Measurements from ENCODE around the gene NFATC2. TPM values are rescaled to one million over a fixed set of nuclear protein-coding genes. Genes with fewer than 3 reads are reported as not detected.

NFATC2 gene
- total and polyA plus RNA-seq, 2 of the 4 experiments (the other 2 are of a cell fraction) = 0.18 to 0.38 TPM

DNA sequence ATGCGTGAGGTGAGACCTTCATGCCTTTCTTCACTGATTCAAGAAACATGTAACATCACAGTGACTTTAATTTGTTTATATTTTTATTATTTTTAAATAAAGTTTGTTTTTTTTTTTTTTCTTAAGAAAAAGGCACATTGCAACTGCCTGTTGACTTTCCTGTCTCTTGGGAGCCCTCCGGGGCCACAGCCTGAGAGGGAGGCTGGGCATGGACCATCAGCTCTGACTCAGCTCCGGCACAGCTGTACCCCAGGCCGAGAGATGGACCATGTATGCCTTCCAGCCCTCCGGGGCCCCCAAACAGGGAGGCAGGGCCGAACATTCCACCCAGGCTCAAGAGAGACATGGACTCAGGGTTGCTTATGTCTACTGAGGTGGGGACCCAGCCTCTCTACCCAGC is 99.9 kb downstream of the NFATC2 start:
- H2BK120ac ChIP-seq (ENCODE audit: low read depth, low read length) = no peak overlapping the region
- dilution Hi-C loops (cut with HindIII; ENCODE audit: low sequenced_read_pairs, unreplicated experiment) = no loop called here
- no peak overlapping the region for H2BK15ac ChIP-seq (ENCODE audit: low read depth, low read length)
- H3K4me1 ChIP-seq (ENCODE audit: control insufficient read depth, insufficient read depth, low read length) = peaks cover 9% of the 10 kb centered on the region
- BruUV-seq (replicated peaks) = no TSS peak
- no peak overlapping the region for H4K5ac ChIP-seq (ENCODE audit: low read depth, low read length)
- no CpG with 5 or more reads among the region's 6 CpGs for WGBS, 2 experiments (ENCODE audit: extremely low coverage in 2 of 2, insufficient read length in 1 of 2)
- H3K9ac ChIP-seq (ENCODE audit: low read depth, low read length) = no peak overlapping the region
- H3K9me3 ChIP-seq (ENCODE audit: control insufficient read depth, insufficient read depth, low read length) = no peaks in the 10 kb centered on the region
- in situ Hi-C loops (cut with MboI; ENCODE audit: low sequenced_read_pairs) = no loop called here
- no peak overlapping the region for H3K18ac ChIP-seq (ENCODE audit: low read depth, low read length)
- peaks cover 8% of the 10 kb centered on the region; the same call in 1 of the 2 replicates for H3K9me1 ChIP-seq (ENCODE audit: insufficient read depth, low read length)
- no peak overlapping the region for H2BK5ac ChIP-seq (ENCODE audit: low read depth, low read length, poor library complexity, severe bottlenecking)
- intact Hi-C loops (cut with micrococcal nuclease) = no loop called here
- no peak overlapping the region for H3K4me3 ChIP-seq (ENCODE audit: insufficient read depth, low read depth, low read length)
- peaks cover 0 to 6% of the 10 kb centered on the region in 2 experiments; a peak in 1 of 4 replicates for H3K79me1 ChIP-seq (ENCODE audit: low read depth in 1 of 2, low read length in 2 of 2)
- ChIA-PET POLR2A (ENCODE audit: unreplicated experiment) (no interaction called here), CTCF (no interaction called here)
- H4K91ac ChIP-seq (ENCODE audit: insufficient read depth, low read depth, low read length) = no peak overlapping the region
- no peak overlapping the region for H3K4me2 ChIP-seq (ENCODE audit: low read depth, low read length)
- H4K20me1 ChIP-seq (ENCODE audit: insufficient read depth, low read length) = no peaks in the 10 kb centered on the region; the same call in 1 of the 2 replicates
- no peak overlapping the region; the same call in 1 of the 2 replicates for H3K4ac ChIP-seq (ENCODE audit: low read depth, low read length)
- H3K27ac ChIP-seq (ENCODE audit: insufficient read depth, low read length) = no peak overlapping the region
- no peak overlapping the region for H2AFZ ChIP-seq (replicated peaks; ENCODE audit: low read length, poor library complexity)
- H3K56ac ChIP-seq (ENCODE audit: extremely low read depth, insufficient read depth, low read length) = no peak overlapping the region
- H3K23ac ChIP-seq (ENCODE audit: low read depth, low read length) = no peak overlapping the region
- DNase-seq (no peak), ATAC-seq (ENCODE audit: low read depth) (no peak)
- H4K8ac ChIP-seq (ENCODE audit: low read depth in 2 of 2, low read length in 2 of 2) = no peak overlapping the region
- H3K27me3 ChIP-seq (ENCODE audit: control insufficient read depth, insufficient read depth, low read length) = no peaks in the 10 kb centered on the region
- H3K14ac ChIP-seq (replicated peaks; ENCODE audit: low read depth, low read length) = no peak overlapping the region
- no peaks in the 10 kb centered on the region for H3K36me3 ChIP-seq (ENCODE audit: control insufficient read depth, insufficient read depth, low read length)
- no peak overlapping the region for H2BK20ac ChIP-seq (ENCODE audit: low read depth, low read length)
- no peak for TF ChIP-seq POLR2A (IDR thresholded peaks at IDR 0.05; ENCODE audit: low read depth, low read length)
- TF ChIP-seq, protein P1, sequence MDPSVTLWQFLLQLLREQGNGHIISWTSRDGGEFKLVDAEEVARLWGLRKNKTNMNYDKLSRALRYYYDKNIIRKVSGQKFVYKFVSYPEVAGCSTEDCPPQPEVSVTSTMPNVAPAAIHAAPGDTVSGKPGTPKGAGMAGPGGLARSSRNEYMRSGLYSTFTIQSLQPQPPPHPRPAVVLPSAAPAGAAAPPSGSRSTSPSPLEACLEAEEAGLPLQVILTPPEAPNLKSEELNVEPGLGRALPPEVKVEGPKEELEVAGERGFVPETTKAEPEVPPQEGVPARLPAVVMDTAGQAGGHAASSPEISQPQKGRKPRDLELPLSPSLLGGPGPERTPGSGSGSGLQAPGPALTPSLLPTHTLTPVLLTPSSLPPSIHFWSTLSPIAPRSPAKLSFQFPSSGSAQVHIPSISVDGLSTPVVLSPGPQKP (IDR thresholded peaks at IDR 0.05; ENCODE audit: borderline replicate concordance, low read depth, low read length) = no peak
- no peak for TF ChIP-seq RAD21 (IDR thresholded peaks at IDR 0.05; ENCODE audit: low read length)
- TF ChIP-seq CEBPB (IDR thresholded peaks at IDR 0.05; ENCODE audit: low read depth, low read length) = no peak
- TF ChIP-seq MXI1 (IDR thresholded peaks at IDR 0.05; ENCODE audit: borderline replicate concordance, low read depth, low read length) = no peak
- TF ChIP-seq MAFK (IDR thresholded peaks at IDR 0.05; ENCODE audit: low read depth, low read length) = no peak
- TF ChIP-seq CHD1 (IDR thresholded peaks at IDR 0.05; ENCODE audit: low read depth, low read length) = no peak
- TF ChIP-seq NFE2L2 (IDR thresholded peaks at IDR 0.05; ENCODE audit: low read depth, low read length) = no peak
- TF ChIP-seq FOS (IDR thresholded peaks at IDR 0.05; ENCODE audit: low read depth, low read length) = no peak
- TF ChIP-seq, protein P2, sequence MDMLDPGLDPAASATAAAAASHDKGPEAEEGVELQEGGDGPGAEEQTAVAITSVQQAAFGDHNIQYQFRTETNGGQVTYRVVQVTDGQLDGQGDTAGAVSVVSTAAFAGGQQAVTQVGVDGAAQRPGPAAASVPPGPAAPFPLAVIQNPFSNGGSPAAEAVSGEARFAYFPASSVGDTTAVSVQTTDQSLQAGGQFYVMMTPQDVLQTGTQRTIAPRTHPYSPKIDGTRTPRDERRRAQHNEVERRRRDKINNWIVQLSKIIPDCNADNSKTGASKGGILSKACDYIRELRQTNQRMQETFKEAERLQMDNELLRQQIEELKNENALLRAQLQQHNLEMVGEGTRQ (IDR thresholded peaks at IDR 0.05; ENCODE audit: low read depth, low read length) = no peak
- no peak for TF ChIP-seq SMC3 (IDR thresholded peaks at IDR 0.05; ENCODE audit: low read depth, low read length)
- no peak for TF ChIP-seq RCOR1 (IDR thresholded peaks at IDR 0.05; ENCODE audit: insufficient replicate concordance, low read length)
- no peak for TF ChIP-seq MAZ (IDR thresholded peaks at IDR 0.05; ENCODE audit: borderline replicate concordance, low read depth, low read length)
- TF ChIP-seq, protein P3, sequence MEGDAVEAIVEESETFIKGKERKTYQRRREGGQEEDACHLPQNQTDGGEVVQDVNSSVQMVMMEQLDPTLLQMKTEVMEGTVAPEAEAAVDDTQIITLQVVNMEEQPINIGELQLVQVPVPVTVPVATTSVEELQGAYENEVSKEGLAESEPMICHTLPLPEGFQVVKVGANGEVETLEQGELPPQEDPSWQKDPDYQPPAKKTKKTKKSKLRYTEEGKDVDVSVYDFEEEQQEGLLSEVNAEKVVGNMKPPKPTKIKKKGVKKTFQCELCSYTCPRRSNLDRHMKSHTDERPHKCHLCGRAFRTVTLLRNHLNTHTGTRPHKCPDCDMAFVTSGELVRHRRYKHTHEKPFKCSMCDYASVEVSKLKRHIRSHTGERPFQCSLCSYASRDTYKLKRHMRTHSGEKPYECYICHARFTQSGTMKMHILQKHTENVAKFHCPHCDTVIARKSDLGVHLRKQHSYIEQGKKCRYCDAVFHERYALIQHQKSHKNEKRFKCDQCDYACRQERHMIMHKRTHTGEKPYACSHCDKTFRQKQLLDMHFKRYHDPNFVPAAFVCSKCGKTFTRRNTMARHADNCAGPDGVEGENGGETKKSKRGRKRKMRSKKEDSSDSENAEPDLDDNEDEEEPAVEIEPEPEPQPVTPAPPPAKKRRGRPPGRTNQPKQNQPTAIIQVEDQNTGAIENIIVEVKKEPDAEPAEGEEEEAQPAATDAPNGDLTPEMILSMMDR (conservative IDR thresholded peaks at IDR 0.05; ENCODE audit: low read depth, low read length) = no peak
- TF ChIP-seq BHLHE40 (IDR thresholded peaks at IDR 0.05; ENCODE audit: low read depth, low read length) = no peak
- no peak for TF ChIP-seq RFX5 (IDR thresholded peaks at IDR 0.05; ENCODE audit: low read depth, low read length)
- H2AK5ac ChIP-seq (ENCODE audit: low read depth, low read length) = peak overlapping the region; percentile 40; the same call in 1 of the 2 replicates
- no peak overlapping the region for H2AK9ac ChIP-seq (replicated peaks; ENCODE audit: low read depth, low read length, poor library complexity)

Data from IMR-90 (cell line).